ENCODE results near the gene HSPA12A.

GRCh38 chr10:116668018-116668417 is 74.3 kb downstream of the HSPA12A start:
- TF ChIP-seq CTCF (IDR thresholded peaks at IDR 0.05; ENCODE audit: low read depth, low read length, poor library complexity, severe bottlenecking) (no peak), EZH2phosphoT487 (IDR thresholded peaks at IDR 0.05; ENCODE audit: borderline replicate concordance, low read length) (no peak)

Data from DOHH2 (cell line).